ENCODE results near the gene HOXC12.

HOXC12 gene

DNA sequence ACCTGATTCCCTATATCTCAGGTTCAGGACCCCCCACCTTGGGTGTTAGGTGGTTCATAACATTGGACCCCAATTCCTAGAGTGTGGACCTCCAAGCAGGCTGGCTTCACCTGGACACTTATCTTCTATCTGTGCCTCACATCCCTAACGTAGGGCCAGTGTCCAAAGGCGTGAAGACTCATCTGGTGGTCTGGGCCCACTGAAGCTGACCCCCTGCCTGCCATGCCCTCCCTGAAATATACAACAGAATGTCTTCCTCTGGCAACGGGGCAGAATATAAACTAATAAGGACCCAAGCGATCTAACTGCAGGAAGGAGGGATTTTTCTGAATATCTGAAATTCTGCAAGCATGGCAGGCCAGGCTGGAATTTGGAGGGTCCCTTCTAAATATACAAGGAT is 10.5 kb upstream of the HOXC12 start:
- no peaks in the 10 kb centered on the region for H3K79me2 ChIP-seq (ENCODE audit: low read length)
- no peak overlapping the region for H3K27ac ChIP-seq (ENCODE audit: low read length)
- H2AFZ ChIP-seq (ENCODE audit: low read depth, low read length): no peak overlapping the region
- H3K27me3 ChIP-seq (ENCODE audit: low read depth, low read length): peaks cover 48% of the 10 kb centered on the region
- H3K9me3 ChIP-seq (ENCODE audit: insufficient read depth, low read length): no peaks in the 10 kb centered on the region
- no peaks in the 10 kb centered on the region for H4K20me1 ChIP-seq (ENCODE audit: insufficient read depth, low read length)
- H3K4me3 ChIP-seq (ENCODE audit: low read length): no peak overlapping the region
- no peak overlapping the region for H3K4me2 ChIP-seq (ENCODE audit: low read length)
- H3K36me3 ChIP-seq (replicated peaks; ENCODE audit: low read depth, low read length): no peaks in the 10 kb centered on the region
- H3K4me1 ChIP-seq (ENCODE audit: low read length): no peaks in the 10 kb centered on the region
- no peak overlapping the region for H3K9ac ChIP-seq (ENCODE audit: low read length)
- no peak for TF ChIP-seq EZH2phosphoT487 (IDR thresholded peaks at IDR 0.05; ENCODE audit: low read depth)
- TF ChIP-seq, protein P1, sequence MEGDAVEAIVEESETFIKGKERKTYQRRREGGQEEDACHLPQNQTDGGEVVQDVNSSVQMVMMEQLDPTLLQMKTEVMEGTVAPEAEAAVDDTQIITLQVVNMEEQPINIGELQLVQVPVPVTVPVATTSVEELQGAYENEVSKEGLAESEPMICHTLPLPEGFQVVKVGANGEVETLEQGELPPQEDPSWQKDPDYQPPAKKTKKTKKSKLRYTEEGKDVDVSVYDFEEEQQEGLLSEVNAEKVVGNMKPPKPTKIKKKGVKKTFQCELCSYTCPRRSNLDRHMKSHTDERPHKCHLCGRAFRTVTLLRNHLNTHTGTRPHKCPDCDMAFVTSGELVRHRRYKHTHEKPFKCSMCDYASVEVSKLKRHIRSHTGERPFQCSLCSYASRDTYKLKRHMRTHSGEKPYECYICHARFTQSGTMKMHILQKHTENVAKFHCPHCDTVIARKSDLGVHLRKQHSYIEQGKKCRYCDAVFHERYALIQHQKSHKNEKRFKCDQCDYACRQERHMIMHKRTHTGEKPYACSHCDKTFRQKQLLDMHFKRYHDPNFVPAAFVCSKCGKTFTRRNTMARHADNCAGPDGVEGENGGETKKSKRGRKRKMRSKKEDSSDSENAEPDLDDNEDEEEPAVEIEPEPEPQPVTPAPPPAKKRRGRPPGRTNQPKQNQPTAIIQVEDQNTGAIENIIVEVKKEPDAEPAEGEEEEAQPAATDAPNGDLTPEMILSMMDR (IDR thresholded peaks at IDR 0.05; ENCODE audit: low read depth, low read length): no peak

- H3K36me3 ChIP-seq (replicated peaks; ENCODE audit: low read depth, low read length): no peaks in the 10 kb centered on the region
- no peak overlapping the region for H3K9ac ChIP-seq (ENCODE audit: low read length)
- H3K27me3 ChIP-seq (ENCODE audit: low read depth, low read length): peaks cover 47% of the 10 kb centered on the region
- H4K20me1 ChIP-seq (ENCODE audit: insufficient read depth, low read length): no peaks in the 10 kb centered on the region
- no peaks in the 10 kb centered on the region for H3K79me2 ChIP-seq (ENCODE audit: low read length)
- TF ChIP-seq, protein P1 (IDR thresholded peaks at IDR 0.05; ENCODE audit: low read depth, low read length): no peak
- TF ChIP-seq EZH2phosphoT487 (IDR thresholded peaks at IDR 0.05; ENCODE audit: low read depth): no peak
- no peaks in the 10 kb centered on the region for H3K9me3 ChIP-seq (ENCODE audit: insufficient read depth, low read length)
- no peak overlapping the region for H3K4me3 ChIP-seq (ENCODE audit: low read length)
- H3K4me1 ChIP-seq (ENCODE audit: low read length): no peaks in the 10 kb centered on the region
- H3K4me2 ChIP-seq (ENCODE audit: low read length): no peak overlapping the region
- no peak overlapping the region for H3K27ac ChIP-seq (ENCODE audit: low read length)
- no peak overlapping the region for H2AFZ ChIP-seq (ENCODE audit: low read depth, low read length)
Observed at GRCh38 chr12:53944907-53945847, 9.5 kb upstream of the HOXC12 start.

DNA sequence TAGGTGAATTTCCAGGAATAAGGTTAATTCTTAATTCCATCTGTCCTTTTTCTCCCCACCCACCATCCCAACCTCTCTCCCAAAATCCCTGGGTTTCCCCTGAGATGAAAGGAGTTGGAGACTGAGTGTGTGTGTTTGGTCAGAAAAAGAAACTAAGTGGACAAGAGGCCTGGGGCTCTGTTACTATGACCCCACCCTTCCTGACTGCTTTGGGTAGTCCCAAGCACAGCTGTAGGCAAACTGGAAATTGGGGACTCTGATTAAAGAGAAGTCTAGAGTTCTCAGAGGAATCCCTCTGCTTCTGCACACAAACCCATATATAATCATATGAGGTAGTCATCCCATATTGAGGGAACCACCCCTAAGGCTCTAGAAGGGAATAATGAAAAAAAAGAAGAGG is 7.0 kb upstream of the HOXC12 start:
- Histone ChIP-seq H3K4me3 (ENCODE audit: low read length) (no peak overlapping the region), H3K79me2 (ENCODE audit: low read length) (no peaks in the 10 kb centered on the region), H3K4me2 (ENCODE audit: low read length) (no peak overlapping the region), H4K20me1 (ENCODE audit: insufficient read depth, low read length) (no peaks in the 10 kb centered on the region), H3K36me3 (replicated peaks; ENCODE audit: low read depth, low read length) (no peaks in the 10 kb centered on the region), H3K27me3 (ENCODE audit: low read depth, low read length) (peaks cover 33% of the 10 kb centered on the region), H3K27ac (ENCODE audit: low read length) (no peak overlapping the region), H3K9ac (ENCODE audit: low read length) (no peak overlapping the region), H3K4me1 (ENCODE audit: low read length) (no peaks in the 10 kb centered on the region), H2AFZ (ENCODE audit: low read depth, low read length) (no peak overlapping the region), H3K9me3 (ENCODE audit: insufficient read depth, low read length) (no peaks in the 10 kb centered on the region)
- no peak for TF ChIP-seq EZH2phosphoT487 (IDR thresholded peaks at IDR 0.05; ENCODE audit: low read depth)
- TF ChIP-seq, protein P1 (IDR thresholded peaks at IDR 0.05; ENCODE audit: low read depth, low read length): no peak

DNA sequence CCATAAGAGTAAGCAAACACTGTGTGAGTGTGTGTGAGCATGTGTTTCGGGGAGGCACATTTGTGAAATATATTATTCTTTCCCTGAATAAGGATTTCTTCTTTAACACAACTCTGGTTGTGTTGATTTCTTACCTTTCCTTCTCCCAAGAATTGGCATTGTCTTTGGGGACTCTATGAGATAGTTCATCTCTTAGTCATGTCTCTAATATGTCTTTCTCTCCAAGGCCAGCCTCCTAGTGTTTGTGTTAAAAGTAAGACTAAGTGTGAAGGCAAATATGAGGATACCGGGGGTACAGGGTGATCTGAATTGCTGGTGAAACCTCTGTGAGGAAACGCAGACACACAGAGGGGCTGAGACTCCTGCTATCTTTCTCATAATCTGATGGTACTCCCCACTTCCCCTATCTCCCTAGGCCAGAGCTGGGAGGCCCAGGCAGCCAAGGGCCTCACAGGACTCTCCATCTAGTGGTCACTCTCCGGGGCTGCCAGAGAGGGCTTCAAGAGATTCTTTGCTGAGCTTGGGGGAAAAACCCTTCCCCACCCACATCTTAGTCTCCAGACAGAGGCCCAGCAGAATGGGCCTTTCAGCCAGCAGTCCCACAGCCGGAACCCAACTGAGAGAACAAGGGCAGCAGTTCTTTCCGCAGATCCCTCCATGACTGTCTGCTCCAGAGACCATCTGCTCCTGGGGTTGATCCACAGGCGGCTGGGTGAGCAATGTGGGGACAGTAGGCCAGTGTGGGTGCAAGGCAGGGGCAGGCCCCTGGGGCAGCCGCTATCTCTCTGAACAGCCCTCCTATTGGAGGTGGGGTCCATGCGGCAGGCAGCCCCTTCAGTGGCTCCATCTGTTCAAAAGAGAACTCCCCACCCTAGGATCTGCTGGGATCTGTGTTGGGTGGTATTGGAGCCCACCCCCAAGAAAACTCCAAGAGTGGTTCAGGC is 5.8 kb upstream of the HOXC12 start:
- Histone ChIP-seq H3K27me3 (ENCODE audit: low read depth, low read length) (peaks cover 27% of the 10 kb centered on the region), H2AFZ (ENCODE audit: low read depth, low read length) (no peak overlapping the region), H3K4me2 (ENCODE audit: low read length) (no peak overlapping the region), H3K4me3 (ENCODE audit: low read length) (no peak overlapping the region), H3K9ac (ENCODE audit: low read length) (no peak overlapping the region), H3K27ac (ENCODE audit: low read length) (no peak overlapping the region), H3K79me2 (ENCODE audit: low read length) (no peaks in the 10 kb centered on the region), H3K4me1 (ENCODE audit: low read length) (no peaks in the 10 kb centered on the region), H4K20me1 (ENCODE audit: insufficient read depth, low read length) (no peaks in the 10 kb centered on the region), H3K9me3 (ENCODE audit: insufficient read depth, low read length) (no peaks in the 10 kb centered on the region), H3K36me3 (replicated peaks; ENCODE audit: low read depth, low read length) (no peaks in the 10 kb centered on the region)
- TF ChIP-seq EZH2phosphoT487 (IDR thresholded peaks at IDR 0.05; ENCODE audit: low read depth): no peak
- TF ChIP-seq, protein P1 (IDR thresholded peaks at IDR 0.05; ENCODE audit: low read depth, low read length): no peak

Measured in OCI-LY3 (cell line).